SK-N-SH treated with all-trans-retinoic acid at 6 μM for 48 hours (cell line): ENCODE results near the gene LAMA3.

Experiments
- ATAC-seq: fragments of 200-7000 bp; cut with Tn5 transposase; 3 replicates; pipeline ENCODE4 v1.9.1; 2020; ENCODE audit warnings: mild to moderate bottlenecking, moderate library complexity
- ARNTL ChIP-seq: fragments of 450-650 bp; formaldehyde crosslinking; IDR thresholded peaks from 2 replicates; pipeline ENCODE4 v1.5.0; 2020; ENCODE audit warnings: low read depth, mild to moderate bottlenecking, moderate library complexity, borderline replicate concordance
- BACH2 ChIP-seq: fragments of 250-450 bp; sonication (Bioruptor Pico); IDR thresholded peaks from 2 replicates; pipeline ENCODE4 v1.9.0; 2021; ENCODE audit warnings: mild to moderate bottlenecking, borderline replicate concordance
- ESRRG ChIP-seq: fragments of 250-450 bp; sonication (Bioruptor Pico); IDR thresholded peaks from 2 replicates; pipeline ENCODE4 v1.6.1; 2021; ENCODE audit warnings: mild to moderate bottlenecking
- GLIS3 ChIP-seq: fragments of 250-450 bp; sonication (Bioruptor Pico); IDR thresholded peaks from 2 replicates; pipeline ENCODE4 v1.5.0; 2020; ENCODE audit warnings: mild to moderate bottlenecking, moderate library complexity
- ISL1 ChIP-seq: fragments of 250-450 bp; sonication (Bioruptor Pico); IDR thresholded peaks from 2 replicates; pipeline ENCODE4 v2.1.2; 2022; ENCODE audit warnings: mild to moderate bottlenecking, moderate library complexity
- OSR1 ChIP-seq: fragments of 250-450 bp; sonication (Bioruptor Pico); IDR thresholded peaks from 2 replicates; pipeline ENCODE4 v1.8.0; 2022; ENCODE audit warnings: moderate library complexity, mild to moderate bottlenecking, inconsistent platforms
- PPARA ChIP-seq: fragments of 250-450 bp; sonication (Bioruptor Pico); IDR thresholded peaks from 2 replicates; pipeline ENCODE4 v1.5.0; 2020; ENCODE audit warnings: mild to moderate bottlenecking, borderline replicate concordance
- RARB ChIP-seq: fragments of 250-450 bp; sonication (Bioruptor Pico); IDR thresholded peaks from 2 replicates; pipeline ENCODE4 v1.8.0; 2021; ENCODE audit warnings: mild to moderate bottlenecking, moderate library complexity
- SNAI2 ChIP-seq: fragments of 250-450 bp; sonication (Bioruptor Pico); IDR thresholded peaks from 2 replicates; pipeline ENCODE4 v1.5.0; 2020; ENCODE audit warnings: mild to moderate bottlenecking, moderate library complexity
- TCF4 ChIP-seq: fragments of 250-450 bp; sonication (Bioruptor Pico); IDR thresholded peaks from 2 replicates; pipeline ENCODE4 v1.8.0; 2021; ENCODE audit warnings: mild to moderate bottlenecking, moderate library complexity, borderline replicate concordance
- TOX ChIP-seq: fragments of 250-450 bp; sonication (Bioruptor Pico); IDR thresholded peaks from 2 replicates; pipeline ENCODE4 v1.8.0; 2021; ENCODE audit warnings: mild to moderate bottlenecking, moderate library complexity, borderline replicate concordance
- ZC3H10 ChIP-seq: fragments of 250-450 bp; sonication (Bioruptor Pico); IDR thresholded peaks from 2 replicates; pipeline ENCODE4 v1.5.1; 2021; ENCODE audit warnings: mild to moderate bottlenecking, moderate library complexity
- ZFP3 ChIP-seq: fragments of 250-450 bp; sonication (Bioruptor Pico); IDR thresholded peaks from 2 replicates; pipeline ENCODE4 v1.5.0; 2020; ENCODE audit warnings: mild to moderate bottlenecking, moderate library complexity
- ZNF565 ChIP-seq: fragments of 450-650 bp; formaldehyde crosslinking; conservative IDR thresholded peaks from 2 replicates; pipeline ENCODE4 v1.5.0; 2020; ENCODE audit warnings: low read depth, mild to moderate bottlenecking, moderate library complexity
- ZNF70 ChIP-seq: fragments of 450-650 bp; formaldehyde crosslinking; IDR thresholded peaks from 2 replicates; pipeline ENCODE4 v1.5.0; 2020; ENCODE audit warnings: mild to moderate bottlenecking, moderate library complexity
- ZNF8 ChIP-seq: fragments of 450-650 bp; formaldehyde crosslinking; IDR thresholded peaks from 2 replicates; pipeline ENCODE4 v1.5.0; 2020; ENCODE audit warnings: mild to moderate bottlenecking, moderate library complexity
- TF ChIP-seq, protein P1 (sequence below): fragments of 250-450 bp; sonication (Bioruptor Pico); IDR thresholded peaks from 2 replicates; pipeline ENCODE4 v1.8.0; 2021; ENCODE audit warnings: low read depth, mild to moderate bottlenecking, moderate library complexity, borderline replicate concordance
- TF ChIP-seq, protein P2 (sequence below): fragments of 250-450 bp; sonication (Bioruptor Pico); IDR thresholded peaks from 2 replicates; pipeline ENCODE4 v1.5.1; 2020; ENCODE audit warnings: low read depth, mild to moderate bottlenecking, moderate library complexity
- TF ChIP-seq, protein P3 (sequence below): fragments of 250-450 bp; sonication (Bioruptor Pico); IDR thresholded peaks from 2 replicates; pipeline ENCODE4 v1.5.1; 2021; ENCODE audit warnings: mild to moderate bottlenecking, moderate library complexity
- TF ChIP-seq, protein P4 (sequence below): fragments of 250-450 bp; sonication (Bioruptor Pico); IDR thresholded peaks from 2 replicates; pipeline ENCODE4 v1.8.0; 2020; ENCODE audit warnings: mild to moderate bottlenecking, moderate library complexity, borderline replicate concordance

LAMA3 gene

DNA sequence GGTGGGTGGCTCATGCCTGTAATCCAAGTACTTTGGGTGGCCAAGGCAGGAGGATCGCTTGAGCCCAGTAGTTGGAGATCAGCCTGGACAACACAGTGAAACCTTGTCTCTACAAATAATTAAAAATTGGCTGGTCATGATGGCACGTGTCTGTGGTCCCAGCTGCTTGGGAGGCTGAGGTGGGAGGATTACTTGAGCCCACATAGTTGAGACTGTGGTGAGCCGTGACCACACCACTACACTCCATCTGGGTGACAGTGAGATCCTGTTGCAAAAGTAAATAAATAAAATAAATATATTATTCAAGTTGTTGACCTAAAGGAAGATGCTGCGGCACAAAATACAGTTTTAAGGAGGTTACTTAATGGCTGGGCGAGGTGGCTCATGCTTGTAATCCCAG is 72.7 kb downstream of the LAMA3 start:
- ATAC-seq = no peak
- TF ChIP-seq, protein P1, sequence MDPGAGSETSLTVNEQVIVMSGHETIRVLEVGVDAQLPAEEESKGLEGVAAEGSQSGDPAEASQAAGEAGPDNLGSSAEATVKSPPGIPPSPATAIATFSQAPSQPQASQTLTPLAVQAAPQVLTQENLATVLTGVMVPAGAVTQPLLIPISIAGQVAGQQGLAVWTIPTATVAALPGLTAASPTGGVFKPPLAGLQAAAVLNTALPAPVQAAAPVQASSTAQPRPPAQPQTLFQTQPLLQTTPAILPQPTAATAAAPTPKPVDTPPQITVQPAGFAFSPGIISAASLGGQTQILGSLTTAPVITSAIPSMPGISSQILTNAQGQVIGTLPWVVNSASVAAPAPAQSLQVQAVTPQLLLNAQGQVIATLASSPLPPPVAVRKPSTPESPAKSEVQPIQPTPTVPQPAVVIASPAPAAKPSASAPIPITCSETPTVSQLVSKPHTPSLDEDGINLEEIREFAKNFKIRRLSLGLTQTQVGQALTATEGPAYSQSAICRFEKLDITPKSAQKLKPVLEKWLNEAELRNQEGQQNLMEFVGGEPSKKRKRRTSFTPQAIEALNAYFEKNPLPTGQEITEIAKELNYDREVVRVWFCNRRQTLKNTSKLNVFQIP = no peak
- TF ChIP-seq ARNTL (CRISPR knock-in tag) (no peak), GLIS3 (CRISPR knock-in tag) (no peak), RARB (no peak), ZNF8 (no peak), SNAI2 (CRISPR knock-in tag) (no peak), ISL1 (CRISPR knock-in tag) (no peak), ZC3H10 (no peak), ESRRG (CRISPR knock-in tag) (no peak), BACH2 (CRISPR knock-in tag) (no peak), ZFP3 (CRISPR knock-in tag) (no peak), TOX (CRISPR knock-in tag) (no peak), ZNF565 (CRISPR knock-in tag) (no peak), ZNF70 (CRISPR knock-in tag) (no peak), TCF4 (no peak), PPARA (no peak)
- TF ChIP-seq, protein P2, sequence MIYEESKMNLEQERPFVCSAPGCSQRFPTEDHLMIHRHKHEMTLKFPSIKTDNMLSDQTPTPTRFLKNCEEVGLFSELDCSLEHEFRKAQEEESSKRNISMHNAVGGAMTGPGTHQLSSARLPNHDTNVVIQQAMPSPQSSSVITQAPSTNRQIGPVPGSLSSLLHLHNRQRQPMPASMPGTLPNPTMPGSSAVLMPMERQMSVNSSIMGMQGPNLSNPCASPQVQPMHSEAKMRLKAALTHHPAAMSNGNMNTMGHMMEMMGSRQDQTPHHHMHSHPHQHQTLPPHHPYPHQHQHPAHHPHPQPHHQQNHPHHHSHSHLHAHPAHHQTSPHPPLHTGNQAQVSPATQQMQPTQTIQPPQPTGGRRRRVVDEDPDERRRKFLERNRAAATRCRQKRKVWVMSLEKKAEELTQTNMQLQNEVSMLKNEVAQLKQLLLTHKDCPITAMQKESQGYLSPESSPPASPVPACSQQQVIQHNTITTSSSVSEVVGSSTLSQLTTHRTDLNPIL = no peak
- TF ChIP-seq, protein P3, sequence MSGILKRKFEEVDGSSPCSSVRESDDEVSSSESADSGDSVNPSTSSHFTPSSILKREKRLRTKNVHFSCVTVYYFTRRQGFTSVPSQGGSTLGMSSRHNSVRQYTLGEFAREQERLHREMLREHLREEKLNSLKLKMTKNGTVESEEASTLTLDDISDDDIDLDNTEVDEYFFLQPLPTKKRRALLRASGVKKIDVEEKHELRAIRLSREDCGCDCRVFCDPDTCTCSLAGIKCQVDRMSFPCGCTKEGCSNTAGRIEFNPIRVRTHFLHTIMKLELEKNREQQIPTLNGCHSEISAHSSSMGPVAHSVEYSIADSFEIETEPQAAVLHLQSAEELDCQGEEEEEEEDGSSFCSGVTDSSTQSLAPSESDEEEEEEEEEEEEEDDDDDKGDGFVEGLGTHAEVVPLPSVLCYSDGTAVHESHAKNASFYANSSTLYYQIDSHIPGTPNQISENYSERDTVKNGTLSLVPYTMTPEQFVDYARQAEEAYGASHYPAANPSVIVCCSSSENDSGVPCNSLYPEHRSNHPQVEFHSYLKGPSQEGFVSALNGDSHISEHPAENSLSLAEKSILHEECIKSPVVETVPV (CRISPR knock-in tag) = no peak
- TF ChIP-seq, protein P4, sequence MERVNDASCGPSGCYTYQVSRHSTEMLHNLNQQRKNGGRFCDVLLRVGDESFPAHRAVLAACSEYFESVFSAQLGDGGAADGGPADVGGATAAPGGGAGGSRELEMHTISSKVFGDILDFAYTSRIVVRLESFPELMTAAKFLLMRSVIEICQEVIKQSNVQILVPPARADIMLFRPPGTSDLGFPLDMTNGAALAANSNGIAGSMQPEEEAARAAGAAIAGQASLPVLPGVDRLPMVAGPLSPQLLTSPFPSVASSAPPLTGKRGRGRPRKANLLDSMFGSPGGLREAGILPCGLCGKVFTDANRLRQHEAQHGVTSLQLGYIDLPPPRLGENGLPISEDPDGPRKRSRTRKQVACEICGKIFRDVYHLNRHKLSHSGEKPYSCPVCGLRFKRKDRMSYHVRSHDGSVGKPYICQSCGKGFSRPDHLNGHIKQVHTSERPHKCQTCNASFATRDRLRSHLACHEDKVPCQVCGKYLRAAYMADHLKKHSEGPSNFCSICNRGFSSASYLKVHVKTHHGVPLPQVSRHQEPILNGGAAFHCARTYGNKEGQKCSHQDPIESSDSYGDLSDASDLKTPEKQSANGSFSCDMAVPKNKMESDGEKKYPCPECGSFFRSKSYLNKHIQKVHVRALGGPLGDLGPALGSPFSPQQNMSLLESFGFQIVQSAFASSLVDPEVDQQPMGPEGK = no peak

DNA sequence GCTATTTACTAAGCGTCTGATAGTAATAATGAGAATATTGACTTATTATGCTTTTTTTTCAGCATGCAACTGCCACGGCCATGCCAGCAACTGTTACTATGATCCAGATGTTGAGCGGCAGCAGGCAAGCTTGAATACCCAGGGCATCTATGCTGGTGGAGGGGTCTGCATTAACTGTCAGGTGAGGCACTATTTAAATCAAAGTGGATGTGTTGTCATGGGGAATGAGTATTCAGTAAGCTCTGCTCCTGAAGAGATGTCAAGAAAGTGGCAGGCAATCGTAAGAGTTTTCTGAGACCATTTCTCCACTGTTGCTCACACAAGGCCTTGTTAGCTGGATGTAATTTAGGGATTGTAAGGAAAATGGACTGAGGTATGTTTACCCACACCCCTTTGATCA is 74.1 kb downstream of the LAMA3 start:
- TF ChIP-seq, protein P2 = no peak
- TF ChIP-seq, protein P1 = no peak
- no peak for TF ChIP-seq OSR1 (CRISPR knock-in tag)
- TF ChIP-seq ISL1 (CRISPR knock-in tag) = no peak
- TF ChIP-seq PPARA = no peak
- no peak for ATAC-seq

DNA sequence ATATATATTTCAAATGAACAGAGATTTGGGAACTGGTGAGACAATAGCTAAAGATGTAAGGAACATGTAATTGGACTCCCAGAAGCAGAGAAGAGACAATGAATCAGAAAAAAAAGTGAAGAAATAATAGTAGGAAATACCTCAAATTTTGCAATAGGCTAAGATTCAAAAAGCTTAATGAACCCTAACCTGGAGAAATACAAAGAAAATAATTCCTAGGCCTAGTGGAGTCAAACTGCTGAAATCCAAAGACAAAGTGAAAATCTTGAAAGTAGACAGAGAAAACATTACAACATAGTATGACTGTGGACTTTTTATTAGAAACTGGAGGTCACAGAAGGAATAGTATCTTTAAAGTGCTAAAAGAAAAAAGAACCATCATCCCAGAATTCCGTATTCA is 76.7 kb downstream of the LAMA3 start:
- no peak for ATAC-seq
- TF ChIP-seq, protein P2 = no peak
- TF ChIP-seq ZNF8 (no peak), PPARA (no peak)
